OCI-LY7 (cell line): ENCODE measurements around the gene HDAC4.

Experiments
- CTCF ChIP-seq: fragments of 200-600 bp; sonication (generic); conservative IDR thresholded peaks from 2 replicates; pipeline ENCODE4 v1.5.1; 2014; ENCODE audit warnings: mild to moderate bottlenecking, antibody characterized with exemption, low read length, moderate library complexity, mixed read lengths
- EZH2phosphoT487 ChIP-seq: fragments of 200-600 bp; sonication (generic); IDR thresholded peaks from 2 replicates; pipeline ENCODE4 v1.6.1; 2018; ENCODE audit warnings: low read depth, borderline replicate concordance, mild to moderate bottlenecking, mixed run types, antibody characterized with exemption, low read length, moderate library complexity, mixed read lengths

- no peak for TF ChIP-seq CTCF
- TF ChIP-seq EZH2phosphoT487 = no peak
Observed at GRCh38 chr2:239002591-239002953, 398.2 kb downstream of the HDAC4 start.
